HG02884 (cell line): ENCODE results near the gene RLIM.
"Not testable (repeated sequence)": the region's sequence is repeated elsewhere in the genome, so short reads cannot be mapped to it uniquely, and the experiment has no call there.

Source experiments
- ATAC-seq: cut with Tn5 transposase; IDR thresholded peaks from one replicate; pipeline ENCODE4 v1.9.1; 2021; ENCODE audit warnings: mild to moderate bottlenecking, moderate library complexity; ENCODE audit not compliant: unreplicated experiment

The RLIM gene, protein sequence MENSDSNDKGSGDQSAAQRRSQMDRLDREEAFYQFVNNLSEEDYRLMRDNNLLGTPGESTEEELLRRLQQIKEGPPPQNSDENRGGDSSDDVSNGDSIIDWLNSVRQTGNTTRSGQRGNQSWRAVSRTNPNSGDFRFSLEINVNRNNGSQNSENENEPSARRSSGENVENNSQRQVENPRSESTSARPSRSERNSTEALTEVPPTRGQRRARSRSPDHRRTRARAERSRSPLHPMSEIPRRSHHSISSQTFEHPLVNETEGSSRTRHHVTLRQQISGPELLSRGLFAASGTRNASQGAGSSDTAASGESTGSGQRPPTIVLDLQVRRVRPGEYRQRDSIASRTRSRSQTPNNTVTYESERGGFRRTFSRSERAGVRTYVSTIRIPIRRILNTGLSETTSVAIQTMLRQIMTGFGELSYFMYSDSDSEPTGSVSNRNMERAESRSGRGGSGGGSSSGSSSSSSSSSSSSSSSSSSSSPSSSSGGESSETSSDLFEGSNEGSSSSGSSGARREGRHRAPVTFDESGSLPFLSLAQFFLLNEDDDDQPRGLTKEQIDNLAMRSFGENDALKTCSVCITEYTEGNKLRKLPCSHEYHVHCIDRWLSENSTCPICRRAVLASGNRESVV

DNA sequence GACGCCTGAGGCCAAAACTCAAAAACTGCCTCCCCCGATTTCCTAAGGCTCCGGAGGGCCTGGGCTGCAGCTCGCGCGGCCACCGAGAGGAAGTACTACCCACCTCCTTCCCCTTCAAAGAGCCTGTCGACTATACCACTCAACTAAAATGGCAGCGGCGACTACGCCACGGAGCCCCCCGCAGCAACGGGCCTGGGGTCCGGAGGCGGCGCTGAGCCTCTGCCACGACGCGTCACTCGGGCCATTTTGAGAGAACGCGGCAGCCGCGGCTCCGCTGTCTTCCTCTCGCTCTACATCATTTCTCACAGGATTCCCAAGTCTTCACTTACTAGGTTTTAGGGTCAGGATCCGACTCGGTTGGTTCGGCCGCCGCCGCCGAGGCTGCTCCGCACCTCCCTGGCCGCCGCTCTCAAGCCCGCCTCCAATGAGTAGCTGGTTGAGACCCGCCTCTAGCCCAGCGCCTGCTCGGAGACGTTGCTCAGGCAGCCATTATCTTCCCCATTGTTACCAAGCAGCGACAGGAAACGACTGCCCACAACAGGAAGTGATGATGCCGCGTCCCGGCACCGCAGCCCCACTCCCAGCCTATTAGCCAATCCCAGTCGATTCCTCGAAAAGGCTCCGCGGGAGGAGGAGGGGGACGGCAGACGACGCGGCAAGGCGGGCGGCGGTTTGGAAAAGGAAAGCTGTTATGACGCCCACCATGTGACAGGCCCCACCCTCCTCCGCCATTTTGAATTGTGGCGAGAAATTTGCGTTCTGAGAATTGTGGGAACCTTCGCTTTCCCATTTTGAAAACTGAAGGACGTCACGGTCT lies at the start of gene RLIM:
Gene RLIM, minus strand, starts transcription at position 532 of the 817 bp plus-strand sequence. CDS start 18,647 bp downstream, outside the sequence.
- ATAC-seq = peak; percentile 87

DNA sequence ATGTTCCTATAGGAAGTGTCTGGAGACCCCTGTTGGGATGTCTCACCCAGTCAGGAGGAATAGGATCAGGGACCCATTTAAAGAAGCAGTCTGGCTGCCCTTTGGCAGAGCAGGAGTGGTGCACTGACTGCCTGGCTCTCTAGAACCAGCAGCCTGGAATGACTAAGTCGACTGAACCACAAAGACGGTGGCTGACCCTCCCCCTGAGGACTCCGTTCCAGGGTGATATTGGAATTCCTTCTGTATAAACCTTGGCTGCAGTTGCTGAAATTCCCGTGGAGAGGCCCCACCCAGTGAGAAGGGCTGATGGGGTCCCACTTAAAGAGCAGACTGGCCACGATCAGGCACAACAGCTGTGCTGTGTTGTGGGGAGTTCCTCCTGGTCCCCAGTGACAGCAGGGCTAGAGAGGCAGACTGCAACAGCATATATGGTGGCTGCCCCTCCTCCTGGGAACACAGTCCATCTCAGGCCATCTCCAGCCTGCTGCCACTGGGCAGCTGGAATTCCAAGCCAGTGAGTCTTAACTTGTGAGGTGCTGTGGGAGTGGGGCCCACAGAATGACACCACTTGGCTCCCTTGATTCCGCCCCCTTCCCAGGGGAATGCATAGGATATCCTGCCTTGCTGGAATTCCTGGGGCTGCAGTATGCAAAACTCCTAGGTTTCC lies 41.8 kb upstream of the RLIM start:
- ATAC-seq = no peak

DNA sequence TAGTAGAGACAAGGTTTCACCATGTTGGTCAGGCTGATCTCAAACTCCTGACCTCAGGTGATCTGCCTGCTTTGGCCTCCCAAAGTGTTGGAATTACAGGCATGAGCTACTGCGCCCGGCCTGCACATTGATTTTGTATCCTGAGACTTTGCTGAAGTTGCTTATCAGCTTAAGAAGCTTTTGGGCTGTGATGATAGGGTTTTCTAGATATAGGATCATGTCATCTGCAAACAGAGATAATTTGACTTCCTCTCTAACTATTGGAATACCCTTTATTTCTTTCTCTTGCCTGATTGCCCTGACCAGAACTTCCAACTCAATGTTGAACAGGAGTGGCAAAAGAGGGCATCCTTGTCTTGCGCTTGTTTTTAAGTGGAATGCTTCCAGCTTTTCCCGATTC lies 40.5 kb upstream of the RLIM start:
- ATAC-seq = not testable (repeated sequence)

DNA sequence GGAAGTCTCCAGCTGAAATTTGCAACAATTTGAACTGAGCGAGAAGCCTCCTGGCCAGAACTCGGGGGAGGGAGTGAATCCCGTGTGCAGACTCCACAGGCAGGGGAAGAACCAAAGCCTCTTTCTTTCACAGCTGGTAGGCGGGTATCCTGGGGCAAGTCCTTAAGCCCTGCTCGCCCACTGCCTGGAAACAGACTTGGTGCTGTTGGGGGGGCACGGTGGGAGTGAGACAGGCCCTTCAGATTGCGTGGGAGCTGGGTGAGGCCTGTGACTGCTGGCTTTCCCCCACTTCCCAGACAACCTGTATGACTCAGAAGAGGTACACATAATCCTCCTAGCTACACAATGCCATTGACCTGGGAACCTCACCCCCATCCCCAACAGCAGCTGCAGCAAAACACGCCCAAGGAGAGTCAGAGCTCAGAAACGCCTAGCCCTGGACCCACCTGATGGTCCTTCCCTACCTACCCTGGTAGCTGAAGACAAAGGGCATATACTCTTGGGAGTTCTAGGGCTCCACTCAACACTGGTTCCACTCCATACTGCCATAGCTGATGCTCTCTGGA lies 22.4 kb upstream of the RLIM start:
- ATAC-seq = no peak

DNA sequence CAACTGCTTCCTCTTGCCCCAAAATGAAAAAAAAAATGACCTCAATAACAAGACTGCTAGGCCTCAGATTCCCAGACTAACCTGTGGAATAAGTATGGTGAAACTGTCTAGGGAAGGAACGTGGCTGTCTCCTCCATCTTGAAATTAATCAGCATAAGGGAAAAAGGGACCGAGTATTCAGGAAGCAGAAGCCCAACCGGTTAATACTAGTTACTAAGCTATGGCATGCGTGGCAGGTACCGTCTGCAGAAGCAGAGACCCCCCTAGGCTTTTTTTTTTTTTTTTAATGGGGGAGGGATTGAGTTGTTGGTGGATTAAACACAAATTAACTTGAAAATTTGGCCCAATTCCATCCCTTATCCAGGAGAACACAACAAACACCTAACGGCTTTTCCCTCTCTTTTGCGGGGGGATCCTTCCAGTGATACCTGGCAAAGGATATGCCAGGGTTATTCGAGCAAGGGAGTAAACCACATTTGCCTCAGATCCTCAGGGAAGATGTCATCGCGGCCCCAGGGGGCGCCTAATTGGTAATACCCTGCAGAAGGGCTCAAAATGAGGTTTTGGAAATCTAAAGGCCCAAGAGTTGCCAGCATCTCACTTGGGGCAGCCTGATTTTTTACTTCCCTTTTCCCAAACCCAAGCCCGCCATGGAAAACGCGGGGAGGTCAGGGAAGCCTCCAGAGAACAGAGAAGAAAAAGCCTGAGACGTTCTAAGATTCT lies 893 bp downstream of the RLIM start:
- no peak for ATAC-seq

DNA sequence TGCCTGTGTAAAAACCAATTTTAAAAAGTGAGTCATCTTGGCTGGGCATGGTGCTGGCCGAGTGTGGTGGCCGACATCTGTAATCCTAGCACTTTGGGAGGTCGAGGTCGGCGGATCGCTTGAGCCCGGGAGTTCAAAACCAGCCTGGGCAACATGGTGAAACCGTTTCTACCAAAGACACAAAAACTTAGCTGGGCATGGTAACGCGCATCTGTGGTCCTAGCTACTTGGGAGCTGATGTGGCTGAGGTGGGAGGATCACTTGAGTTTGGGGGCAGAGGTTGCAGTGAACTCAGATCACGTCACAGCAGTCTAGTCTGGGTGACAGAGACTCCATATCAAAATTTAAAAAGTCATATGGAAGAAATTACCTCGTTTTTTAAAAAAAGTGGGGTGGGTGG lies 7.6 kb downstream of the RLIM start:
- ATAC-seq = no peak

DNA sequence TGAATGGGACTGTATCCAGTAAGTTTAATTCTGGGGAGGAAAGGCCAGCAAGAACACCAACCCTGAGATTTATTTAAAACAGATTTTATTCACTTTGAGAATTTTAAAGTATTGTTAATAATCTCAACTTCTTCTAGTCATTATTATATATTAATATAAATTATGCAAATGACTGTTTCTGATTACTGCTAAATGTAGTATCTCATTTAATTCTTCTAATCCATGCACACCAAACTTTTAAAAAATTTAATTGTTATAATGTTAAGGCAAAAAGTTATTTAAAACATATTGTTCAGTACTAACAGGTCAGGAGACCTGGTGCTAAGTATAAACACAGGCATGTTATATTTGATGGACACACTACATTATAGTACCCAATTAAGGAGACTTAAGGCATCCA lies 8.1 kb downstream of the RLIM start:
- no peak for ATAC-seq

DNA sequence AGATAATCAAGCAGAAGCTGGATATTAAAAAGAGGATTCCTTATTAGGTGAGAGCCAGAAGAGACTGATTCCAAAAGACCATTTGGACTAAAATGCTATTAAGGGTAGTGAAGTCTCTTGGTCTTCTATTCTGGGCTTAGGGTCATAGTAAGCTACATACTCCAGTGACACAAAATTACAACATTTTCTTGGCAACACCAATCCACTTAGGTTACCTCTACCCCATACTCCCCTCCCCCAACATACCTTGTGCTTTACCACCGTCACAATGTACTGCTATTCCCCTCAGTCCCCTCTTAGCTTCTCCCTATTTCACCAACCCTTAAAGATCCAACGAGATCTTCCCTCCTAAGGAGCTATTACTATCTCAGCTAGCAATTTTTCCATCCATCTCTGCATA lies 11.4 kb downstream of the RLIM start:
- no peak for ATAC-seq

DNA sequence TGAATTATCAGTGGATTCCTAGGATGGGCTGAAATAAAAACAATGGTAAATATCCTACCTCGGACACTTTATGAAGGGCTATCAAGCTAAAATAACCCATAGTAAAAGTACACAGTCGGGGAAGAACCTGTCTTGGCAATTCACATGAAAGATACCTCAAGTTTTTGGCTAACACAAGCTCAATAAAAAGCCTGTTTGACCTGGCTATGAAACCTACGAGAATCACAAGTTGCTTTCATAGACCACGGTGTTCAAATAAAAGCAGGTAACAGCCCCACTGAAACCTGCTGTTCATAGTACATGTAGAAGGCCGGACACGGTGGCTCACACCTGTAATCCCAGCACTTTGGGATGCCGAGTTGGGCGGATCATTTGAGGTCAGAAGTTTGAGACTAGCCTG lies 12.3 kb downstream of the RLIM start:
- no peak for ATAC-seq

DNA sequence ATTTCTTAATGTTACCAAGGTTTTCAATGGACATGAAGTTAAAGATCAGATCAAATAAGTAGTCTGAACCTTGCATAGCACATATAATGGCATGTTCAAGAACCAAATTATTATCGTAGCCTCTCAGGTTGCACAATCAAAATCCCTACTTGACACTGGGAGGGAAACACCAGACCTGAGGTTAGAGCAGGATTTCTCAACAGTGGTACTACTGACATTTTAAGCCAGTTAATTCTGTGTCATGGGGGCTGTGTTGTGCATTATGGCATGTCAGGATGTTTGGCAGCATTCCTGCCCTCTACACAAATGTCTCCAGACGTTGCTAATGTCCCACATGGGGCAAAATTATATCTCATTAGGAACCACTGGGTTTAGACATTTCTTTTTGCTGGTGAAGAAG lies 20.8 kb downstream of the RLIM start:
- ATAC-seq = no peak

DNA sequence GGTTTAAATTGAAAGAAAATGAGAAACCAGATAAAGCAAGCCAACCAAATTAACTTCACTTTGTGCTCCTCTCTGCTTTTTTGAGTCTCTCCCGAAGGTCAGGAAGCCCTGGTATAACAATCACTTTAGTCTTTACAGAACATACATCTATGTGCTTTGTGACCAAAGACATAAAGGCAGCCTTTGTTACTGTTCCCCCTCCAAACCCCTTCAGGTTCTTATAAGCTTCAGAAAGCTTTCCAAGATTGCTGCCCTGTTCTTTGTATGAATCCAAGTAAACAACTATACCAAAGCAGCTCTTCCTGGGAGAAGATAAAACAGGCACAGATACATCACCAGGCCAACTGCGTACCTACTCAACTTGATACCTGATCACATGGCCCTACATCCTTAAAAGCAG lies 28.7 kb downstream of the RLIM start:
- no peak for ATAC-seq

DNA sequence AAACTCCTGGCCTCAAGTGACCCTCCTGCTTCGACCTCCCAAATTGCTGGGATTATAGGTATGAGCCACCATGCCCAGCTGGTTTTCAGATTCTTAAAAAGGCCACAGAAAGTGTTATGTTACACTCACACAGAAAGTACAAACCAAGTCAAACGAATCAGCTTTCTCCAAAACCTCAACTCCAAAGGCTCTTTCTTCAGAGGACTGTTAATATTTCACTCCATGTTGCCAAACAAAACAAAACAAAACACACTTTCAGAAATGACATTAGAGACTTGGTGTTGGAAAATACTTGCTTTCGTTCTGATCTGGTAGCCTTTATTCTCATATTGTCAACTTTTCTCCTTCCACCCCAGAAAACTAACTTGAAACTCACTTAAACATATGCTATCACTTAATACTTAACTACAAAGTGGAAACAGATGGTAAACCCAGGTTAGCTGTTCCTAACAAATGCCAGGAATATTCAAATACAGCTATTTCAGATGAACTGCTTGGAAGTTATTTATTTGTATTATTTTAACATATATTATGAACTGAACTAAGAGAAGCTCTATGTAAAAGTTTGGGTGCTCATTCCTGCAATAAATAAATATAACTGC lies 34.7 kb downstream of the RLIM start:
- ATAC-seq = no peak

DNA sequence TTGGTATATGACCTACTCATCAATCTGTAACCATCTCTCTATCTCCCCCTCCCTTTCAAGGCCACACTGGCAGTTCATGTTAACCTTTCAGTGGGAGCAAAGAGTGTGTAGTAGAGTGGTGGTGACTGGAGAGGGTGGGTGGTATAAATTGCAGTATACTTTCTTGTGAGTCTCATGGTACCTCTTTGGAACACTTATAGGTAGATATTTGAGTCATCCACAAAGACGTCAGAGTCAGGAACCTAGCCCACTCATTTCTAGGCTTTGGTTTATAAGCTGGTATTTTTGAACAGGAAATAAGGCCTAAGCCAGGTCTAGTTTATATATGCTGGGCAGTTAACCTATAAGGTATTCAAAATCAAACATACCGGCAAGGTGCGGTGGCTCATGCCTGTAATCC lies 36.3 kb downstream of the RLIM start:
- ATAC-seq = peak; percentile 83

DNA sequence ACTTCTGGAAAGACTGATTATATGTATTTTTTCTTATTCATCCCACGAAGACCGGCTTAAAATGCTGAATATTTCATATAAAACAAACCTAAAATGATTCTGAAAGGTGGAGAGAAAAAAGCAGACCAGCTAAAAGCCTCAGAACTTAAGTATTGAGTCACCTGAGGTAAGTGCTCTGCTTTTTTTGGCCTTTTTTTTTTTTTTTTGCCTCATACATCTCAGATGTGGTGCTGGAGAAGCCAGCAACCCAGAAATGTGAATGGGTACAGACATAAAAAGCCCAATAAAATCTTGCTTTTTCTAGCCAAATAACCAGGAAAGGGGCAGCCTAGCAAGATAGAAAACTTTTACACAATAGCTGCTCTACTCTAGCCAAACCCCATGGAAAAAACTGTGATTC lies 57.0 kb downstream of the RLIM start:
- no peak for ATAC-seq

DNA sequence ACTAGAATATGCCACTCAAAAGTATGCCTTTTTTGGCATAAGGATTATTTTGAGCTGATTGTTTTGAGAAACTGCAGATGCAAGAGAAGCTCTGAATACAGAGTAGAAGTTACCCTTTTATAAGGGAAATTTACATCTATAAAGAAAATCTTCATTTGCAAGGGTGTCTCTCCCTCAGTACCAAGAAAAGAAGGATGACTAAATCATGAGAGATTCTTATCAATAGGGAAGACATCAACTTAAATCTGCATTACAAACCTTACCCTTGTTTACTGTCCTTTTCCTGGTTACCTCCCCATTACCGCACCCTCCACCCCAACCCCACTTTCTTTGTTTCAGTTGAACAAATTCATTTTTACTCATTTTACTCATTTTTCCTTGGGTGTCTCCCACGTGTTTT lies 62.5 kb downstream of the RLIM start:
- no peak for ATAC-seq

DNA sequence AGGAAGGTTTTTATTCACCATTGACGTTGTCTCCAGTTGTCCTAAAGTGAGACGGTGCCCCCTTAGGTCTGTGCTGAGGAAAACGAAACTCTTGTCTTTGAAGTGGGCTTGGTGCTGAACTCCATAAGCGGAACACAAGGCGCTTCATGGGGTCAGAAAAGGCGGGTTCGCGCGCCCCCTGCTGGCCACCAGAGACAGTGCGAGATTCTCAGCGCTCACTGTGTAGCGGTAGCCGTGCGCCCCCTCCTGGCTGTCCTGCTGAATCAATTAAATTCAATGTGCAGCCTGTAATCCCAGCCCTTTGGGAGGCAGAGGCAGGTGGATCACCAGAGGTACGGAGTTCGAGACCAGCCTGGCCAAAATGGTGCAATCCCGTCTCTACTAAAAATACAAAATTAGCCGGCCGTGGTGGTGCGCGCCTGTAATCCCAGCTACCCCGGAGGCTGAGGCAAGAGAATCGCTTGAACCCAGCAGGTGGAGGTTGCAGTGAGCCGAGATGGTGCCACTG lies 64.1 kb downstream of the RLIM start:
- ATAC-seq = peak; percentile 90

DNA sequence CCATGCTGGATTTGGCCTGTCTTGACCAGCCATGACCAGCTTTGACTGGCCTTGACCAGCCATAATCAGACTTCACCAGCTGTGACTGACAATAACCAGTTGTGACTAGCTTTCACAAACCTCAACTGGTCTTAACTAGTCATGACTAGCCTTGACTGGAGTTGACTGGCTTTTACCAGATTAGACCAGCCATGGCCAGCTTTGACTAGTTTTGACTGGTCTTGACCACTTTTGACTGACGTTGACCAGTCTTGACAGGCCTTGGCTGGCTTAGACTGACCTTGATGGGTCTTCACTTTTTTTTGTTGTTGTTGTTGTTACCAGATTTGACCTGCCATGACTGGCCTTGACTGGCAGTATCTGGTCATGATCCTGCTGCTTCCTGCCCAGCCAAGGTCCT lies 67.4 kb downstream of the RLIM start:
- ATAC-seq = no peak

DNA sequence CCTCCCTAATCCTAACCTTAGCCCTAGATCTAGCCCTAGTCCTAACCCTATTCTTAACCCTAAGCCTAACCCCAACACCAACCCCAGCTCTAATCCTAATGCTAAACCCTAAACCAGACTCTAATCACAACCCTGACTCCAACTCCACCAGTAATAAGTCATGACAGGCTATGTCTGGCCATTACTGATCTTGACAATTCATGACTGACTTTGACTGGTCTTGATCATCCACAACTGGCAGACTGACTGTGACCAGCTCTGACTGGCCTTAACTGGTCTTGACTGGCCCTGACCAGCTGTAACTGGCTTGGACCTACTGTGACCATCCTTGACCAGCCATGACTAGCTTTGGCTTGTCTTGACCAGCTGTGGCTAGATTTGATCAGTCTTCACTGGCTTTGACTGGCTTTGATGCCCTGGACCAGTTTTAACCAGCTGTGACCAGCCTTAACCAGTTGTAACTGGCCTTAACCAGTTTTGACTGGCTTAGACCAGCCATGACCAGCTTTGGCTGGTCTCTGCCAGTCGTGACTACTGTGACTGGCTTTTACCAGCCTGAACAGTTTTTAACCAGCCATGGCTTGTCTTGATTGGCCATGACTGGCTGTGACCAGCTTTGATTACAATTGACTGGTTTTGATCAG lies 68.4 kb downstream of the RLIM start:
- no peak for ATAC-seq

DNA sequence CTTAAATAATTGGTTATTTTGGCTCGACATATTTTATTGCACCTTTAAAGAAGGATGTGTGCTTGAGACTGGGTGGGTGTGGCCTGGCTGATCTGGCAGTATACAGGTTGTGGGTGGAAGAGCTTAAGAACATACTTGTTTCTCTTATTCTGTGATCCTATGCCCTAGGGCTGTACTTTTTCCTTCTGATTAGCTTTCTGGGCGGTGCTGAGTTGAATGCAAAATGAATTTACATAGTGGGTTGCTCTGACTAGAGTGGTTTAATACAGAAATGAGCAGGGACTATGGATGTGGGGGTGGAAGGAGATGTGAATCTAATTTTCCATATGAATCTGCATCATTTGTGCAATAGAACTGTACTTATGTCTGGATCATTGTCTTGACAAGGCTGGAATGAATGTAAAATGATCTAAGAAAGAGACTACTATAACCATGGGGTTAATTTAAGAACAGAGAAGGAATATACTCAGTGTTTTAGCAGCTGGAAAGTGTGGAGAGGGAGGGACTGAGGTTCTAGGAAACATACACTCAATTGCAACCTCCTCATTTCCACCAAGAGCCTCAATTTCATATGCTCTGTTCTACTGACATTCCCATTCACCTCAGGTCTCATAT lies 73.7 kb downstream of the RLIM start:
- ATAC-seq = no peak
